Liver (tissue), 9 donors: Measurements from ENCODE around the gene APRT. TPM values are rescaled to one million over a fixed set of nuclear protein-coding genes. Genes with fewer than 3 reads are reported as not detected.
A peak's percentile ranks its signal among the peaks of the same experiment; 100 is the strongest.

ENCODE experiments used
- DNase-seq: peaks from one replicate; pipeline ENCODE4 v3.0.0-alpha.2; 2017; ENCODE audit warnings: low spot score
- H3K27ac ChIP-seq, 2 donors: one replicate each; pipeline ENCODE4 v1.7.0; 2013; ENCODE audit warnings: inconsistent platforms in 2 of 2, low read length in 2 of 2, control low read depth in 1 of 2, low read depth in 1 of 2, mild to moderate bottlenecking in 1 of 2
- H3K27me3 ChIP-seq, 4 donors: one replicate each; pipeline versions ENCODE4 v1.6.1 to v1.7.0; 2013; ENCODE audit warnings: low read length in 3 of 4, inconsistent platforms in 1 of 4, mild to moderate bottlenecking in 1 of 4, moderate library complexity in 1 of 4; ENCODE audit not compliant: control insufficient read depth in 4 of 4, insufficient read depth in 4 of 4
- H3K36me3 ChIP-seq, 4 donors: one replicate each; pipeline versions ENCODE4 v1.6.1 to v1.7.0; 2013; ENCODE audit warnings: low read length in 3 of 4, mild to moderate bottlenecking in 3 of 4, low read depth in 1 of 4, moderate library complexity in 1 of 4; ENCODE audit not compliant: control insufficient read depth in 4 of 4, insufficient read depth in 3 of 4
- H3K4me1 ChIP-seq, 4 donors: one replicate each; pipeline versions ENCODE4 v1.6.1 to v1.7.0; 2013; ENCODE audit warnings: low read length in 3 of 4, mild to moderate bottlenecking in 3 of 4, moderate library complexity in 1 of 4; ENCODE audit not compliant: control insufficient read depth in 4 of 4, insufficient read depth in 4 of 4
- H3K4me3 ChIP-seq, 3 donors: one replicate each; pipeline versions ENCODE4 v1.6.1 to v1.7.0; 2013; ENCODE audit warnings: low read length in 3 of 3, control low read depth in 1 of 3, low read depth in 1 of 3, mild to moderate bottlenecking in 1 of 3
- H3K9ac ChIP-seq, 2 donors: one replicate each; pipeline ENCODE4 v1.7.0; 2013; ENCODE audit warnings: low read length in 2 of 2, mild to moderate bottlenecking in 2 of 2, moderate library complexity in 2 of 2, control low read depth in 1 of 2, low read depth in 1 of 2
- H3K9me3 ChIP-seq, 4 donors: one replicate each; pipeline versions ENCODE4 v1.6.1 to v1.7.0; 2013; ENCODE audit warnings: low read length in 3 of 4; ENCODE audit not compliant: control insufficient read depth in 4 of 4
- CTCF ChIP-seq: fragments of 150-350 bp; IDR thresholded peaks from 2 replicates; pipeline ENCODE4 v1.5.1; 2017; ENCODE audit warnings: improper control_type of control experiment, low read depth, low read length; ENCODE audit not compliant: missing input control
- FOXA1 ChIP-seq: IDR thresholded peaks from 2 replicates; pipeline ENCODE4 v1.6.1; 2016; ENCODE audit warnings: antibody characterized with exemption
- HNF4A ChIP-seq, 2 donors: conservative IDR thresholded peaks; 2 replicates each; pipeline ENCODE4 v1.6.1; 2016; ENCODE audit warnings: antibody characterized with exemption in 2 of 2, mild to moderate bottlenecking in 2 of 2
- HNF4G ChIP-seq: IDR thresholded peaks from 2 replicates; pipeline ENCODE4 v1.6.1; 2016; ENCODE audit warnings: antibody characterized with exemption
- JUND ChIP-seq, 2 donors: IDR thresholded peaks; 2 replicates each; pipeline ENCODE4 v1.6.1; 2016; ENCODE audit warnings: antibody characterized with exemption in 2 of 2
- REST ChIP-seq: IDR thresholded peaks from 2 replicates; pipeline ENCODE4 v1.6.1; 2016; ENCODE audit warnings: antibody characterized with exemption, mild to moderate bottlenecking
- RXRA ChIP-seq, 2 donors: IDR thresholded peaks; 2 replicates each; pipeline ENCODE4 v1.6.1; 2017 to 2018; ENCODE audit warnings: antibody characterized with exemption in 2 of 2, mild to moderate bottlenecking in 1 of 2
- TAF1 ChIP-seq: conservative IDR thresholded peaks from 2 replicates; pipeline ENCODE4 v1.6.1; 2016; ENCODE audit warnings: antibody characterized with exemption, mild to moderate bottlenecking
- YY1 ChIP-seq: IDR thresholded peaks from 2 replicates; pipeline ENCODE4 v1.6.1; 2016; ENCODE audit warnings: antibody characterized with exemption, mild to moderate bottlenecking
- ZBTB33 ChIP-seq: IDR thresholded peaks from 2 replicates; pipeline ENCODE4 v1.6.1; 2016; ENCODE audit warnings: antibody characterized with exemption
- WGBS: extraction: QIAGEN DNeasy Blood & Tissue Kit; methylation state at CpG from one replicate; pipeline ENCODE4 v1.1.7; 2013; 5-methylcytosine and 5-hydroxymethylcytosine counted together
- polyA plus RNA-seq, 2 donors: library from polyadenylated mRNA; stranded (reverse) in 1 of 2; unstranded in 1 of 2; fragments of 200-250 nt in 1 of 2; fragments of >200 nt in 1 of 2; fragmentation: Nextera tagmentation in 1 of 2; extraction: Ambion mirVana in 1 of 2; gene quantifications; one replicate each; pipeline versions ENCODE4 v1.2.1 to v1.2.3, GENCODE V29; 2013 to 2015
- total RNA-seq, 2 donors: library from RNA; depleted of rRNA; stranded (reverse); fragments of >200 nt; gene quantifications; one replicate each; pipeline ENCODE4 v1.2.3, GENCODE V29; 2014
- donor health status: healthy.
- donor health status: healthy.
- donor health status: healthy.
- donor health status: healthy.
- donor health status: healthy.

APRT gene
- total and polyA plus RNA-seq, 4 donors, result 27.9 to 160 (median 94.4) TPM

GRCh38 chr16:88804552-88805339, 7.0 kb downstream of the APRT start:
- H3K9me3 ChIP-seq, result no peaks in the 10 kb centered on the region
- peak; percentile 38 to 44 for TF ChIP-seq HNF4A (conservative IDR thresholded peaks at IDR 0.05)
- no peak for TF ChIP-seq TAF1
- H3K27me3 ChIP-seq, result no peaks in the 10 kb centered on the region
- peaks cover 0 to 8% (median 3%) of the 10 kb centered on the region in 4 donors for H3K36me3 ChIP-seq
- H3K4me3 ChIP-seq, result peak overlapping the region in 1 of 3 donors; percentile 72
- H3K9ac ChIP-seq, result peak overlapping the region in 1 of 2 donors; percentile 21
- peak; percentile 57 for DNase-seq
- H3K4me1 ChIP-seq, result peaks cover 10 to 23% (median 12%) of the 10 kb centered on the region in 4 donors
- no peak overlapping the region for H3K27ac ChIP-seq
- 26% methylated on average over 39 of the region's 39 CpGs for WGBS

- peak overlapping the region in 1 of 3 donors; percentile 72 for H3K4me3 ChIP-seq
- no peak for DNase-seq
- TF ChIP-seq JUND (IDR thresholded peaks at IDR 0.05) (no peak), RXRA (IDR thresholded peaks at IDR 0.05) (no peak), YY1 (no peak), REST (no peak), HNF4A (conservative IDR thresholded peaks at IDR 0.05) (no peak), HNF4G (no peak), ZBTB33 (no peak), CTCF (no peak), FOXA1 (no peak)
- no peaks in the 10 kb centered on the region for H3K9me3 ChIP-seq
- H3K27me3 ChIP-seq, result no peaks in the 10 kb centered on the region
- peaks cover 0 to 3% (median 1%) of the 10 kb centered on the region in 4 donors for H3K36me3 ChIP-seq
- no peak overlapping the region for H3K27ac ChIP-seq
- no peak overlapping the region for H3K9ac ChIP-seq
- 3% methylated on average over 16 of the region's 16 CpGs for WGBS
- H3K4me1 ChIP-seq, result peaks cover 10 to 23% (median 12%) of the 10 kb centered on the region in 4 donors
These were observed 7.6 kb downstream of the APRT start for GRCh38 chr16:88804173-88804551.
